Lower leg skin (tissue), 4 donors: Measurements from ENCODE around the gene PLXNA2. TPM values are rescaled to one million over a fixed set of nuclear protein-coding genes. Genes with fewer than 3 reads are reported as not detected.

Experiments
- DNase-seq, 2 donors: peaks; one replicate each; pipeline ENCODE4 v3.0.0-alpha.2; 2019; ENCODE audit warnings: low spot score in 2 of 2
- H3K4me3 ChIP-seq: fragments of 200-600 bp; sonication (generic); 2 replicates; pipeline ENCODE4 v1.5.1; 2017; ENCODE audit warnings: mild to moderate bottlenecking, low read depth; ENCODE audit not compliant: poor library complexity, severe bottlenecking
- POLR2A ChIP-seq, 2 donors: fragments of 450-650 bp; IDR thresholded peaks; one replicate each; pipeline ENCODE4 v1.6.1; 2016 to 2017; ENCODE audit warnings: antibody characterized with exemption in 2 of 2, mild to moderate bottlenecking in 1 of 2, moderate library complexity in 1 of 2
- WGBS, 2 donors: methylation state at CpG; one replicate each; pipeline ENCODE4 v1.1.5; 2018; 5-methylcytosine and 5-hydroxymethylcytosine counted together
- intact Hi-C: fragments of 100-400 bp; cut with DNase I; formaldehyde crosslinking; loops from one replicate; pipeline ENCODE4 v1.15.0; 2023; ENCODE audit warnings: low total_unique reads
- total RNA-seq, 4 donors: library from RNA; depleted of rRNA; stranded (reverse); fragments of >200 nt; gene quantifications; one replicate each; pipeline ENCODE4 v1.1.0, GENCODE V29; 2016
- TF ChIP-seq, protein P1 (sequence below), 3 donors: fragments of 450-650 bp; IDR thresholded peaks; one replicate each; pipeline ENCODE4 v1.5.1; 2016; ENCODE audit warnings: antibody characterized with exemption in 3 of 3, mild to moderate bottlenecking in 3 of 3, moderate library complexity in 2 of 3

PLXNA2 gene
- total RNA-seq, 4 donors from 2014 or later = 27.4 to 44.2 (median 36.9) TPM

DNA sequence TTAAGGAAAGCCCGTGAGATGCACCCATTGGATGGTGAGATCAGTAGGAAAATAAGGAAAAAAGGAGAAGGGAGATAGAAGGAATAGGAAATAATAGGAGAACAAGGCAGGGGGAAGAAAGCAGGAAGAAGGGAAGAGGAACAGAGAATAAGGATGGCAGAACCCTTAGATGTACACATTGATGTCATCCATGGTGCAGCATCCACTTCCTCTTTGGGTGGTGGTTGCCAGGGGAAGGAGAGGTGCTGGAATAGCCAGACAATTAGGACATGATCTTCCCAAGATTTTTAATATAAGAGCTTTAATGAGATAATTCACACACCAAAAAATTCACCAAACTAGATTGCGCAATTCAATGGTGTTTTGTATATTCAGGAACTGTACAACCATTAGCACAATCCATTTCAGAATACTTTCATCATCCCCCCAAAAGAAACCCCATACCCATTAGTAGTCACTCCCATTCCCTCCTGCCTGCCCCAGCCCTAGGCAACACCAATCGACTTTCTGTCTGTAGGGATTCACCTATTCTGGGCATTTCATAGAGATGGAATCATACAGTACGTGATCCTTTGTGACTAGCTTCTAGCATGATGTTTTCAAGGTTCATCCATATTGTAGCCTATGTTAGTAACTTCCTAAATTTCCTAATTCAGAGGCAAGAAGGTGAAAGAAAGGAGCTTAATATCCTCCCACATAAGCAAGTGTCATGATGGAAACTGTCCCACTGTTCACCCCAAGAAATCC, 121.4 kb downstream of the PLXNA2 start:
- 92 to 93% methylated on average over 4 of the region's 4 CpGs for WGBS, 2 donors
- TF ChIP-seq, protein P1, sequence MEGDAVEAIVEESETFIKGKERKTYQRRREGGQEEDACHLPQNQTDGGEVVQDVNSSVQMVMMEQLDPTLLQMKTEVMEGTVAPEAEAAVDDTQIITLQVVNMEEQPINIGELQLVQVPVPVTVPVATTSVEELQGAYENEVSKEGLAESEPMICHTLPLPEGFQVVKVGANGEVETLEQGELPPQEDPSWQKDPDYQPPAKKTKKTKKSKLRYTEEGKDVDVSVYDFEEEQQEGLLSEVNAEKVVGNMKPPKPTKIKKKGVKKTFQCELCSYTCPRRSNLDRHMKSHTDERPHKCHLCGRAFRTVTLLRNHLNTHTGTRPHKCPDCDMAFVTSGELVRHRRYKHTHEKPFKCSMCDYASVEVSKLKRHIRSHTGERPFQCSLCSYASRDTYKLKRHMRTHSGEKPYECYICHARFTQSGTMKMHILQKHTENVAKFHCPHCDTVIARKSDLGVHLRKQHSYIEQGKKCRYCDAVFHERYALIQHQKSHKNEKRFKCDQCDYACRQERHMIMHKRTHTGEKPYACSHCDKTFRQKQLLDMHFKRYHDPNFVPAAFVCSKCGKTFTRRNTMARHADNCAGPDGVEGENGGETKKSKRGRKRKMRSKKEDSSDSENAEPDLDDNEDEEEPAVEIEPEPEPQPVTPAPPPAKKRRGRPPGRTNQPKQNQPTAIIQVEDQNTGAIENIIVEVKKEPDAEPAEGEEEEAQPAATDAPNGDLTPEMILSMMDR (IDR thresholded peaks at IDR 0.05) = no peak
- TF ChIP-seq POLR2A (IDR thresholded peaks at IDR 0.05) = no peak
- DNase-seq = no peak
- intact Hi-C loops = no loop called here
- H3K4me3 ChIP-seq = no peak overlapping the region

DNA sequence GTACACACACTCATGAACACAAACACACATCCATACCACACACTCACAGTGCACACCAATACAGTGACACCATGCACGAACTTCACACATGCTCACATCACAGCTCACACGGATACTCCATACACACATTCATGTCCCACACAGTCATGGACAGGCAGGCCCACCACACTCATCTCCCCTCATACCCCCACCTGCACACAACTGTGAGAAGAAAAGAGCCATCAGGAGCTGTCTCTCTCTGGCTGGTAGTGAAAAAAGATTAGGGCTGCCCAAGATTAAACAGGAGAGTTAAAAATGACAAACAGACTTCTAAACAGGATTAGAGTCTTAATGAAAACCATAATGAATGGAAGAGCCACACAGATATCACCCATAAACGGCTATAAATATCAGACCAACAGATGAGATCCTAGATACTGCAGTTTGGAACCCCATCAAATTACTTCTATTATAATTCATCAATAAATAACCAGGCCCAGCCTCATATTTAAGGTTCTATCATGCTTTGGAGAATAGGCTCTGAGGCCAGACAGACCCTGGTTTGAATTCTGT, 122.3 kb downstream of the PLXNA2 start:
- 88 to 90% methylated on average over 3 of the region's 3 CpGs for WGBS, 2 donors
- intact Hi-C loops = no loop called here
- TF ChIP-seq, protein P1 (IDR thresholded peaks at IDR 0.05) = no peak
- no peak for TF ChIP-seq POLR2A (IDR thresholded peaks at IDR 0.05)
- no peak overlapping the region for H3K4me3 ChIP-seq
- no peak for DNase-seq

DNA sequence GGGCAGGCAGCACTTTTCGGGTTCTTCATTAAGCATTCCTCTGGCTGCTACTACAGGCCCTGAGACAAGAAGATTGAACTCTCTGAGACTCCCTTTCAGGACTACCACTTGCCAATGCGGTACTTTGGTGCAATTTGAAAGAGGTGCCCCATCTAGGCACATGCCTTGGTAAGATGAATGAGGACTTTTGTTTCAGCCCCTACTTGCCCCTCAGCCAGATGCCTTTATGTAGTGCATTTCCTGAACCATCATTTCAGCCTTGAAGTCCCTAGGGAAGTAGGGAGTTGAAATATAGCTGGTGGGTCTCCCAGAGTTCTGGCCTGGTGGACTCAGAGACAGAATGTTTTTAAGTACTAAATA, 123.8 kb downstream of the PLXNA2 start:
- DNase-seq = no peak
- H3K4me3 ChIP-seq = no peak overlapping the region
- 88 to 91% methylated on average over 2 of the region's 2 CpGs for WGBS, 2 donors
- TF ChIP-seq POLR2A (IDR thresholded peaks at IDR 0.05) = no peak
- TF ChIP-seq, protein P1 (IDR thresholded peaks at IDR 0.05) = no peak
- intact Hi-C loops = no loop called here

DNA sequence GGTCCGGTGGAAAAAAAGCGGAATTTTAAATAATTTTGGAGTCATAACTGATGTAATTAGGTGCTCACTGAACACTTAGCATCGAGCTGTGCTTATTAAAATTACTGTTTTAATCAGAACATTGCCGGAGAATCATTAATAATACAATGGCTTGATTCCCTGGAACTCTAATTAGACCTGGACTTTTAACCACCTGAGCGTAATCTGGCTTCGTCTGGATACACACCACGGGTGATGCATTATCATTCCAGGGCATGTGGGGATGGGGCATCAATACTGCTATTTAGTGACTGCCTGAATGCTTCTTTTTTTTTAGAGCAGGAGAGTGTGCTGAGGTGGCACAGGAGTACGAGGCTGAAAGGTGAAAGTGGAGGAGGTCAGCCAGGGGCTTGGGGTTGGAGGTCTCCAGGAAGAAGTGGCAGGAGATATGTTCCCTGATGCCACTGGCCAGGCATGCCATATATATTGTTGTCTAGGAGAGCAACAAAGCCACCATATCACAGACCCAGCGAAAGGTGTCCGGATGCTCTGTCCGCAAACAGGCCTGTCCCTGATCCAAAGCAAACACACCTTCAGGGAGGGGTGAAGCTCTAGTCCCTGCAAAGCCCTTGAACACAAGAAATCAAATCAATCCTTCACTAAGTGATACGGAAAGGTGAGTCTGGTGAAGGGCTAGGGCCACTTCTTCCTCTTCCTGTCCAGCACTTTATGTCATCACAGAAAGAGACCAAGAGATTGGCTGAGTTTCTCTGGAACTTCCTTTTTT, 125.2 kb downstream of the PLXNA2 start:
- H3K4me3 ChIP-seq = no peak overlapping the region
- intact Hi-C loops = no loop called here
- DNase-seq = no peak
- TF ChIP-seq, protein P1 (IDR thresholded peaks at IDR 0.05) = no peak
- no peak for TF ChIP-seq POLR2A (IDR thresholded peaks at IDR 0.05)
- 81 to 85% methylated on average over 12 of the region's 12 CpGs for WGBS, 2 donors

DNA sequence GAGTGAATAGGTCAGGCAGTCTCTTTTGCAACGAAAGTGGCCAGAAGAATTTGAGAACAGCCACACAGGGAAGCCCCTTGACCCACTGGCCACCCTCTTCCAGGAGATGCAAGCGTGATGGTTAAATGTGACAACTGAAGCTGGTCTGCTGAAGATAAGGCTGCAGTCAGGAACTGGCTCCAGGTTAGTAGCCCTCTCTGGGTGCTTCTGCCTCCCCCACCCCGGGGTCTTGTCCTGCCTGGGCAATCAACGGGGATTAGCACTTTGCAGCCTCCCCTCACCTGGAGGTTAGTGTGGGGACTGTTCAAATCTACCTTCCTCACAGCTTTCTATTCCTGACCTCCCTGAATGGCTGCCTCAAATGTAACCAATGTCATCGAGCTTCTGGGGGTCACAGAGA, 125.9 kb downstream of the PLXNA2 start:
- DNase-seq = no peak
- WGBS, 2 donors = 81 to 91% methylated on average over 5 of the region's 5 CpGs
- H3K4me3 ChIP-seq = no peak overlapping the region
- intact Hi-C loops = no loop called here
- TF ChIP-seq, protein P1 (IDR thresholded peaks at IDR 0.05) = no peak
- TF ChIP-seq POLR2A (IDR thresholded peaks at IDR 0.05) = no peak
